Activated gamma-delta T cell (primary cell): ENCODE measurements around the gene MLLT6.
A peak's percentile ranks its signal among the peaks of the same experiment; 100 is the strongest.

Experiments used
- DNase-seq: peaks from one replicate; lab custom pipeline; 2025; lab: John Stamatoyannopoulos, UW
- total RNA-seq, 2 donors: gene quantifications; one replicate each; lab custom pipeline; 2026; lab: John Stamatoyannopoulos, UW

MLLT6 gene
- 624 to 652 reads per million in 2 donors for total RNA-seq

DNA sequence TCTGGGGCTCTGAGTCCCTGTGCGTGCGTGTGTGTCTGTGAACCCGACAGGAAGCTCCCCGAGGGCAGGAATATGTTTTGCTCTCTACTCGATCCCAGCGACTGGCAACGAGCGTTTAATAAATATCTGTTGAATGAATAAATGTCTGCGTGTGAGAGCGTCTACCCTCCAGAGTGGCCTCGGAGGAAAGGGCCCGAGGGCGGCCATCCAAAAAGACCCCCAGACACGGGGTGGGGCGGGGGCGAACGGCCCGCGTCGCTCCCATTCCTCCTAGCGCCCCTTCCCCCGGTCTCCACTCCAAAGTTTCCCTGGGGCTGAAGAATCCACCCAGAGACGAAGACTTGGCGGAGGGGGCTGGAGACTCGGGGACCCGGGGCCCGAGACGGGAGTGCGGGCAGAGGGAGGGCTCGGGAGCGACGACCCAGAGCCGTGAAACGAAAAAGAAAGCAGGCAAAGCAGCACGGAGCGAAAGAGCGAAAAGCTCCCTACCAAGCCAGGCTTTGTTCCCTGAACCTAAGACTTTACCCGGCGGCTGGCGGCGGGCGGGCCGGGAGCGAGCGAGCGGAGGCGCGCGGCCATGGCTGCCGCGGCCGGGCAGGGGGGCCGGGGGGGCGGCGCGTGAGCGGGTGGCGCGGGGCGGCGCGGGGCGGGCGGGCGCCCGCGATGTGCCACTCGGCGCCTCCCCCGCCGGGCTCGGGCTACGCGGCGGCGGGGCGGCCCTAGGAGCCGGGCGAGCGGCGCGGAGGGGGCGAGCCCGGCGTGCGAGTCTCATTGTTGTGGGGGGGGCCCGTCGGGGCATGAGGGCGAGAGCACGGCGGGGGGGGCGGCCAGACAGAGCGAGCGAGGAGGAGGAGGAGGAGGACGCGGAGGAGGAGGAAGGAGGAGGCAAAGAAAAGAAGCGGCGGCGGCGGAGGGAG is at the start of gene MLLT6:
MLLT6 (plus strand) TSS at position 668 of the 917 bp plus-strand sequence. CDS start 360 bp downstream, outside the sequence.
- DNase-seq = peak; percentile 77

- DNase-seq = no peak
Measured at GRCh38 chr17:38656959-38657823, 47.9 kb upstream of the MLLT6 start.

DNA sequence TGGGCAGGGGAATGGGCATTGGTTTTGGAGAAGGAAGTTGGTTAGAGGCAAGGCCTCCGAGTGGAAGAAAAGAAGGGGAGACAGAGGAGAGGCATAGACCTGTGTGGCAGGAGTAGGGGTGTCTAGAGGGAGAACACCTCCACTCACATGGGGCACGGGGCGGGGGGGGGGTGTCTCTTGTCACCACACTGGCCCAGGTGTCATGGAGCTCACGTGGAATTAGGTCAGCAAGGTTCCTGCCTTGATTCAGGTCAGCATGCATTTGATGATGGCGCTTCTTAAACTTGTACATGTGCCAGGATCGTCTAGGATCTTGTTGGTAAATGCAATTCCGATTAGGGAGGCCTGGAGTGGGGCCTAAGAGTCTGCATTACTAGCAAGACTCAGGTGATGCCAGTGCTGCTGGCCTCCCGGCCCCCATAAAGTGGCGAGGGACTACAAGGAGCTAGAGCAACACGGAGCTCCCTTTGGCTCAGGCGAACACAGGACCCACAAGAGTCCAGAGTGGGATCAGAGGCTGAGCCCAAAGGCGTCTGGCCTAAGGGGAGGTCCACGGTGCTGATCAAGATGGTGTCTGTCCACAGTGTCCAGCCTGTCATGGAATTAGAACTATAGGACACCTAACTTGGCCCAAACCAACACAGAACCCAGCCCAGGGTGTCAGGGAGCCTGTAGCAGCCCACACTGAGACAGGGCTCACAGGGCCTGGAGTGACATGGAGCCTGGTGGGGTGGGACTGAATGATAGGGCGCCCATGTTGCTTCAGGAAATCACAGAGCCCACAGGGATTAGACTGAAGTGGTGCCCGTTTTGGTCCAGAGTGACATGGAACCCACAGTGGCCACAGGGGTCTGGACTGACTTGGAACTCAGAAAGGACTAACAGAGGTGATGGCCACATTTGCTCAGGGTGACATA is 47.0 kb upstream of the MLLT6 start:
- DNase-seq = no peak

DNA sequence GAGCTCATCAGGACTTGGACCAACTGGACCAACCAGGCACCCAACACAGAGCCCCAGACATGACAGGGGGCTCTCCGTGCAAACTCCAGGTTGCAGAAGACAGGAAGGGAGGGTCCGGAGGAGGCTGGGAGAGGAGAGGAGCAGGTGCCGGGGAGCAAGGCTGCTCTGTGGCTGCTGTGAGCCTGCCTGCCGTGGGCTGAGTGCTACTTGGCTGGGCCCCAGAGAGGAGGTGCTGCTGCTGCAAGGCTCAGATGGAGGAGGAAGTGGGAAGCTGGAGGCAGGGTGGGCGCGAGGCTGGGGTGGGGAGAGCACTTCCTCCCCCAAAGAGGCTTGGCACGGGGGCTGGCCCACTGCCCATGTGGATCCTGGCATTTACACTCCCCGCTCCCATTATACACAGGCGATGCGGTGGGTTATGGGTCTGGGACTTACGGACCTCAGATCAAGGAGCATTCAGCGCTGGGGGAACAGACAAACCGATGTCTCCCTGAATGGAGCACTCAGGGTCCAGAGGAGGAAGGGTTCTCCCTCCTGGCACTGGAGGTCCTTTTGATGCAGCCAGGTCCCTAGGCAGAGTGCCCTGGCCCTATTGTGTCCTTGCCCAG is 46.2 kb upstream of the MLLT6 start:
- no peak for DNase-seq

DNA sequence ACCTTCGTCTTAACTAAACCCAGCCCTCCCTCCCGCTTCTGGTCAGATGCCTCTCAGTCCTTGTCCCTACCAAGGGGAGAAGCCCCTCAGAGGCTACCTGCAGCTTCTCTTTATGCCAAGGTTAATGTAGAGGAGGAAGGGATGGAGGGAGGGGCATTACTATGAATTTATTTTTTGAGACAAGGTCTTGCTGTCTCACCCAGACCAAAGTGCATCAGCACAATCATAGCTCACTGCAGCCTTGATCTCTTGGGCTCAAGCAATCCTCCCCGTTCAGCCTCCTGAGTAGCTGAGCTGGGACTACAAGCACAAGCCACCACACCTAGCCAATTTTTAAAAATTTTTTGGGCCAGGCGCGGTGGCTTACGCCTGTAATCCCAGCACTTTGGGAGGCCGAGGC is 45.7 kb upstream of the MLLT6 start:
- DNase-seq = no peak

DNA sequence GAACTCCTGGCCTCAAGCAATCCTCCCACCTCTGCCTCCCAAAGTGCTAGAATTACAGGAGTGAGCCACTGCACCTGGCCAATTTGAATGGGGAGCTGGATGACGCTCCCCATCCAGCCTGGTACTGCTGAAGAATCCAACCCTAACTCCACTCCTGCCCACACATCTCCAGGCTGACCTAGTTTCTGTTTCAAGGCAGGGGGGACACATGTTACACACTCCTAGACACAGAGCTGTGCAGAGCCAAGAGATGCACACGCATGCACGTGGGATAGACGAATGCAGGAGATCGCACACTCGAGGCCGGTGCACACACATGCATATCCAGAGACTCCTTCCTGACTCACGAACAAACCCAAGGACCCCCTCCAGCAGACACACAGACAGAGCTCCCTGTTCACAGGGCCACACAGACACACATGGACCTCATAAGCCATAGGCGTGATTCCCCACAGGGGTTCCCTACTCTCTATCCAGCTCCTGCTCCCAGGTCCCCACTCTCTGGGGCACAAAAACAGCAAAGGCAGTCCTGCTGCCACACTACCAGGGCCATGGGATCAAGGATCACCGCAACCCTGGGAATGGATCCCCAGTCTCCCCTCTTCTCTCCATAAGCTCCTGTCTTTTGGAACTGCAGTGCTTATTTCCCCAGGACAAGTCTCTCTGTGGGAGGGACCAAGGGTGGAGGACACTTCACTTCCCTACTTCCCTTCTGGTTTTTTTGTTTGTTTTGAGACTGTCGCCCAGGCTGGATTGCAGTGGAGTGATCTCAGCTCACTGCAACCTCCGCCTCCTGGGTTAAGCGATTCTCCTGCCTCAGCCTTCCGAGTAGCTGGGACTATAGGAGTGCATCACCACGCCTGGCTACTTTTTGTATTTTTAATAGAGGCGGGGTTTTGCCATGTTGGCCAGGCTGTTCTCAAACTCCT is 44.7 kb upstream of the MLLT6 start:
- DNase-seq = no peak

- DNase-seq = no peak
Measured at GRCh38 chr17:38663125-38663751, 41.8 kb upstream of the MLLT6 start.

GRCh38 chr17:38663964-38664644 is 41.0 kb upstream of the MLLT6 start:
- no peak for DNase-seq

DNA sequence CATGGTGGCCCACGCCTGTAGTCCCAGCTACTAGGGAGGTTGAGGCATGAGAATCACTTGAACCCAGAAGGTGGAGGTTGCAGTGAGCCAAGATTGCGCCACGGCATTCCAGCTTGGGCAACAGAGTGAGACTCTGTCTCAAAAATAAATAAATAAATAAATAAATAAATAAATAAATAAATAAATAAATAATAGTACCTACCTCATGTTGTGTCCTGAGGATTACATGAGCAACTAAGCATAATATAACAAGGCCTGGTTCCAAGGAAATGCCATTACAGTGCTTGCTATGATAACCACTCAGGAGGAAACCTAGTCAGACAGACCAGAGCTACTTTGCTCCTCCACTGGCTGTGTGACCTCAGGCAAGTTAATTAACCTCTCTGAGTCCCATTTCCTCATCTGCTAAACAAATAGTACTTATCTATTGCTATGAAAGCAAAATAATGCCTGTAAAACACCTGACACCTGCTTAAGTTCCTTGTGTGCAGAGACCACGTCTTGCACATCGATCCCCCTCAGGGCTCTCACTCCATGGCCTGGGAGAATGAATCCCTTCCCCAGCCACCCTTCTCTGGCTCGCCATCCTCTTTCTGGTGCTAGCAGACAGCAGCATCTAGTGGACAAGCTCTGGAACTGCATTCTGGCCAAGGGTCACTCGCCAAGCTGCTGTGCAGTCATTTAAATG is 37.8 kb upstream of the MLLT6 start:
- no peak for DNase-seq

- DNase-seq = no peak
Measured at GRCh38 chr17:38667787-38668122, 37.3 kb upstream of the MLLT6 start.

DNA sequence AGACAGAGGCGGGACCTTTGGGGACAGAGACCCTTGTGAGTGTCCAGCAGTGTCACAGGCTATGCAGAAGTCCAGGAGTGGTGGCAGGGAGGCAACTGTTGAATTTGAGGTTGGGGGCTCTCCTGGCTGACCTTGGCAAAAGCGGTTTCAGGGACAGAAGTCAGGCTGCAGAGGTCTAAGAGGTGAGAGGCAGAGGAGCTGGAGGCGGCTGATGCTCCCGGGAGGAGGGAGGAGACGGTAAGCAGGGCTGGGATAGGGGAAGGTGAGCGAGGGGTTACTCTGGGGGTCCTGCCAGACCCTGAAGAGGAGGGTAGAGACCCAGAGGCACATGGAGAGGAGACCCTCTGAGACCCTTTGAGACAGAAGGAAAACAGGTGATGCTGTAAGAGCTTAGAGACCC is 35.6 kb upstream of the MLLT6 start:
- DNase-seq = no peak

DNA sequence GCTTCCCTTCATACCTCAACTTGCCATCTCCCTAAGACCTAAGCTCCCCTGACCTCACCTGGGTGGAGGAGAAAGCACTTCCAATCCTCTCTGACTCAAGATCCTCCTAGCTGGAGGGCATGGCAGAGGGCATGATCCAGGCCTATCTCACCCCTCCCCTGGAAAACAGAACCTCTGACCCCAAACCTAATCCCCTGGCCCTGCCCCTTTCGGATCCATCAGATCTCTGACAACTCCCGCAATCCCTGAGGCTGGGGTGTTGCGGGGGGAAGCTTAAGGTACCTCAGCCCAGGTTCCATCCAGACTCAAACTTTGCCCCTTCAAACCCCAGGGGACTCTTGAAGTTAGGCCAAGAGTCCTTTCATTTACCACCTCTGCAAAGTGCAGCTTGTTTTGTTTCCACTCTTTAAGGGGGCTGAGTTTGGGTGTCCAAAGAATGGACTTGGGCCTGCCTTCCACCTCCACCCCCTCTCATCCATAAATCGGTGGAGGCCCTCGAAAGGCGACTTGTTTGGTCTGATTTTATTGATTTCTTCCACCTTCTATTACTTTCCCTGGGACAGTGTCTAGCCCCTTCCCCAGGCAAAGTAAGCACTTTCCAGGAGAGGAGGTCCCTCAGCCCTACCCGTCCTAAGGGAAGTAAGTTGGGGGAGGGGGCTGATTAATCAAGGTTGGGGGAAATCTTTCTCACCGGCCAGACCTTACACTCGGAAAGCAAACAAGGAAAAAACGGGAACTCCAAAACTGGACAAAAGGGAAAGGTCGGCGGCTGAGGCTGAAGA is 32.9 kb upstream of the MLLT6 start:
- DNase-seq = no peak

DNA sequence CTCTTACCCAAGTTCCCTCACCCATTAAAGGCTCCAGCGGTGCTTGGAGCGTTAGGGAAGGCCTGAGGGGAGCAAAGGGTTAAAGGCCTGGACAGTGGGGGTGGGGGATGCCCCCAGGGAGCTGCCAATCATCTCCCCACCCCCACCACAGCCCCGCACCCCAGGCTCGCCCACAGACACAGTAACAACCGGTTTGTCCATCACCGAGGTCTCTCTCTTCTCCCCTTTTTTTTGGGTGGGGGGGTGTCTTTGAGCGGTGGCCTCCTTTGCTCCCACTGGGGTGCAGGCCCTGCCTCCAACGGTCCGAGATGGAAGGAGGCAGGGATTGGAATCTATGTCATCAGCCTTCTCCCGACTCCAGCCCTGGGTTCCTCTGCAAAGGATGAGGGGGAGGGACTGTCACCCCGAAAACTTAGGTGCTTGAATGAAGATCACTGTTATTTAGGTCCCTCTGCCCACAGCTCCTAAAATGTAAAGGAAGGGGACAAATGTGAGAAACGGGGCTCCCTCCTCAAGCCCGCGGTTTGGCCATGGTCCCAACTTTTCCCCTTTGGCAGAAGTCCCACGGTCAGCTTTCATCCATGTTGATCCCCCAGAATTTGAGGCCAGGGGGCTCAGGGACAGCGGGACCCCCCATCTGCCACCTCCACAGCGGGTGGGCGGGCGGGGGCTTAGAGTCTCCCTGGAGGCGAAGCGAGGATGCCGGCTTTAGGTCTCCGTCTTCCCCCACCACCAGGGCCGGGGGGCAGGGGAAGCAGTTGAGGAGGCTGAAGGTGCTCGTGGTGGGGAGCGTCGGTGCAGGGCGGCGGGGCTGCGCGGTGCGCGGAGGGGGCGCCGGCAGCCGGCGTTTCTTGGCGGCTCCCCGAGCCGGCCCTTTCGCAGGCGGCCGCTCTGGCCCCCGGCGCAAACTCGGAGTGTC is 32.0 kb upstream of the MLLT6 start:
- DNase-seq = no peak

GRCh38 chr17:38673707-38674013 is 31.4 kb upstream of the MLLT6 start:
- DNase-seq = no peak

GRCh38 chr17:38674014-38674748 is 30.9 kb upstream of the MLLT6 start:
- DNase-seq = peak; percentile 20
